Urothelium cell line (cell line): Measurements from ENCODE around the gene ABHD17C.

Source experiments
- DNase-seq: peaks from one replicate; pipeline ENCODE4 v3.0.0; 2011; ENCODE audit warnings: low spot score, mixed read lengths
- FAIRE-seq: peaks from 2 replicates; lab custom pipeline; 2011; peaks lifted over from hg19 to GRCh38; lab: Jason Lieb, UNC

ABHD17C gene

GRCh38 chr15:80689294-80689693 is 5.8 kb upstream of the ABHD17C start:
- no peak for DNase-seq
- FAIRE-seq, result no peak

GRCh38 chr15:80689716-80690115 is 5.4 kb upstream of the ABHD17C start:
- FAIRE-seq, result no peak
- no peak for DNase-seq

GRCh38 chr15:80691575-80691974 is 3.5 kb upstream of the ABHD17C start:
- DNase-seq, result no peak
- no peak for FAIRE-seq

GRCh38 chr15:80693682-80694610 is 1.2 kb upstream of the ABHD17C start:
- no peak for DNase-seq
- FAIRE-seq, result no peak

- FAIRE-seq (no peak), DNase-seq (peak; percentile 72)
Measured at GRCh38 chr15:80694611-80695098, 455 bp upstream of the ABHD17C start.

- FAIRE-seq (no peak), DNase-seq (peak; percentile 68)
Measured at GRCh38 chr15:80695911-80696661, 976 bp downstream of the ABHD17C start.

- DNase-seq (no peak), FAIRE-seq (no peak)
Measured at GRCh38 chr15:80697075-80697685, 2.1 kb downstream of the ABHD17C start.

- FAIRE-seq (no peak), DNase-seq (no peak)
Measured at GRCh38 chr15:80698676-80699075, 3.6 kb downstream of the ABHD17C start.

- FAIRE-seq (no peak), DNase-seq (no peak)
Measured at GRCh38 chr15:80699981-80700380, 4.9 kb downstream of the ABHD17C start.

- DNase-seq, result no peak
- no peak for FAIRE-seq
Measured at GRCh38 chr15:80701676-80702311, 6.7 kb downstream of the ABHD17C start.

GRCh38 chr15:80703081-80703480 is 8.0 kb downstream of the ABHD17C start:
- DNase-seq (no peak), FAIRE-seq (no peak)

GRCh38 chr15:80703965-80704364 is 8.9 kb downstream of the ABHD17C start:
- DNase-seq (no peak), FAIRE-seq (no peak)

GRCh38 chr15:80706161-80706560 is 11.1 kb downstream of the ABHD17C start:
- FAIRE-seq (no peak), DNase-seq (no peak)

- FAIRE-seq, result no peak
- DNase-seq, result no peak
Measured at GRCh38 chr15:80709542-80709941, 14.4 kb downstream of the ABHD17C start.

- no peak for FAIRE-seq
- no peak for DNase-seq
Measured at GRCh38 chr15:80710635-80711554, 15.8 kb downstream of the ABHD17C start.

- DNase-seq (no peak), FAIRE-seq (no peak)
Measured at GRCh38 chr15:80711886-80712285, 16.8 kb downstream of the ABHD17C start.

GRCh38 chr15:80712956-80713355 is 17.8 kb downstream of the ABHD17C start:
- FAIRE-seq, result no peak
- DNase-seq, result no peak

- DNase-seq, result no peak
- no peak for FAIRE-seq
Measured at GRCh38 chr15:80721476-80721875, 26.4 kb downstream of the ABHD17C start.

- DNase-seq (no peak), FAIRE-seq (peak; percentile 87)
Measured at GRCh38 chr15:80722811-80723210, 27.7 kb downstream of the ABHD17C start.

GRCh38 chr15:80727196-80727595 is 32.1 kb downstream of the ABHD17C start:
- DNase-seq (no peak), FAIRE-seq (no peak)
